ENCODE measurements around the gene ZNF581.

The ZNF581 gene

GRCh38 chr19:55679343-55680257 is 36.2 kb downstream of the ZNF581 start:
- no peak for DNase-seq (ENCODE audit: low read depth)

GRCh38 chr19:55680339-55681130 is 37.1 kb downstream of the ZNF581 start:
- DNase-seq (ENCODE audit: low read depth), result no peak

- DNase-seq (ENCODE audit: low read depth), result no peak
These were observed 38.0 kb downstream of the ZNF581 start for GRCh38 chr19:55681131-55682092.

- DNase-seq (ENCODE audit: low read depth), result no peak
These were observed 40.2 kb downstream of the ZNF581 start for GRCh38 chr19:55683449-55684261.

GRCh38 chr19:55684946-55685681 is 41.7 kb downstream of the ZNF581 start:
- no peak for DNase-seq (ENCODE audit: low read depth)

GRCh38 chr19:55685776-55686175 is 42.3 kb downstream of the ZNF581 start:
- DNase-seq (ENCODE audit: low read depth), result no peak

- no peak for DNase-seq (ENCODE audit: low read depth)
These were observed 43.0 kb downstream of the ZNF581 start for GRCh38 chr19:55686311-55687050.

- no peak for DNase-seq (ENCODE audit: low read depth)
These were observed 44.1 kb downstream of the ZNF581 start for GRCh38 chr19:55687281-55688201.

- no peak for DNase-seq (ENCODE audit: low read depth)
These were observed 45.2 kb downstream of the ZNF581 start for GRCh38 chr19:55688422-55689218.

- DNase-seq (ENCODE audit: low read depth), result no peak
These were observed 46.1 kb downstream of the ZNF581 start for GRCh38 chr19:55689411-55690108.

- DNase-seq (ENCODE audit: low read depth), result no peak
These were observed 46.8 kb downstream of the ZNF581 start for GRCh38 chr19:55690109-55690768.

GRCh38 chr19:55690769-55691545 is 47.5 kb downstream of the ZNF581 start:
- DNase-seq (ENCODE audit: low read depth), result no peak

GRCh38 chr19:55691561-55692481 is 48.4 kb downstream of the ZNF581 start:
- no peak for DNase-seq (ENCODE audit: low read depth)

GRCh38 chr19:55692681-55693081 is 49.2 kb downstream of the ZNF581 start:
- DNase-seq (ENCODE audit: low read depth), result no peak
